Measurements from ENCODE around the gene HDAC8.
"Not testable (repeated sequence)": the region's sequence is repeated elsewhere in the genome, so short reads cannot be mapped to it uniquely, and the experiment has no call there.

HDAC8 gene

GRCh38 chrX:72371405-72371804, 201.2 kb downstream of the HDAC8 start:
- DNase-seq = no peak

GRCh38 chrX:72368796-72369195, 203.8 kb downstream of the HDAC8 start:
- DNase-seq = no peak

GRCh38 chrX:72367516-72367915, 205.1 kb downstream of the HDAC8 start:
- DNase-seq = no peak

GRCh38 chrX:72366701-72367454, 205.8 kb downstream of the HDAC8 start:
- no peak for DNase-seq

- no peak for DNase-seq
These were observed 206.5 kb downstream of the HDAC8 start for GRCh38 chrX:72366178-72366577.

GRCh38 chrX:72365126-72365525, 207.5 kb downstream of the HDAC8 start:
- DNase-seq = no peak

- DNase-seq = no peak
These were observed 212.3 kb downstream of the HDAC8 start for GRCh38 chrX:72360326-72360725.

- no peak for DNase-seq
These were observed 214.3 kb downstream of the HDAC8 start for GRCh38 chrX:72358313-72358712.

- no peak for DNase-seq
These were observed 219.9 kb downstream of the HDAC8 start for GRCh38 chrX:72352786-72353185.

GRCh38 chrX:72351606-72352334, 220.9 kb downstream of the HDAC8 start:
- no peak for DNase-seq

GRCh38 chrX:72349190-72349589, 223.5 kb downstream of the HDAC8 start:
- DNase-seq = no peak

- DNase-seq = no peak
These were observed 224.2 kb downstream of the HDAC8 start for GRCh38 chrX:72348247-72348979.

- DNase-seq = no peak
These were observed 225.3 kb downstream of the HDAC8 start for GRCh38 chrX:72347366-72347765.

GRCh38 chrX:72346302-72346949, 226.2 kb downstream of the HDAC8 start:
- DNase-seq = no peak

- DNase-seq = no peak
These were observed 232.0 kb downstream of the HDAC8 start for GRCh38 chrX:72340626-72341025.

- DNase-seq = no peak
These were observed 232.6 kb downstream of the HDAC8 start for GRCh38 chrX:72340041-72340440.

GRCh38 chrX:72330131-72330530, 242.5 kb downstream of the HDAC8 start:
- no peak for DNase-seq

- DNase-seq = no peak
These were observed 245.9 kb downstream of the HDAC8 start for GRCh38 chrX:72326605-72327300.

- DNase-seq = not testable (repeated sequence)
These were observed 253.0 kb downstream of the HDAC8 start for GRCh38 chrX:72319651-72320050.

- no peak for DNase-seq
These were observed 255.5 kb downstream of the HDAC8 start for GRCh38 chrX:72317139-72317538.

GRCh38 chrX:72316408-72317110, 256.1 kb downstream of the HDAC8 start:
- no peak for DNase-seq

- no peak for DNase-seq
These were observed 257.8 kb downstream of the HDAC8 start for GRCh38 chrX:72314881-72315280.

Data from activated effector memory CD4-positive, alpha-beta T cell treated with Interleukin-2 at 50 U/mL for 16 hours (primary cell).